ENCODE measurements around the gene ADGRV1. TPM values are rescaled to one million over a fixed set of nuclear protein-coding genes. Genes with fewer than 3 reads are reported as not detected.

The ADGRV1 gene
- total RNA-seq, 1 donor from 2014 or later, result 0.69 TPM

- TF ChIP-seq CTCF (conservative IDR thresholded peaks at IDR 0.05; ENCODE audit: low read depth, low read length), result no peak
- DNase-seq (ENCODE audit: low read depth), result no peak
- H3K4me3 ChIP-seq (ENCODE audit: low read depth, low read length), result no peak overlapping the region
Observed at GRCh38 chr5:91121347-91121993, 562.9 kb downstream of the ADGRV1 start.

- no peak overlapping the region for H3K4me3 ChIP-seq (ENCODE audit: low read depth, low read length)
- DNase-seq (ENCODE audit: low read depth), result no peak
- no peak for TF ChIP-seq CTCF (conservative IDR thresholded peaks at IDR 0.05; ENCODE audit: low read depth, low read length)
Observed at GRCh38 chr5:91122651-91123050, 564.1 kb downstream of the ADGRV1 start.

- no peak for TF ChIP-seq CTCF (conservative IDR thresholded peaks at IDR 0.05; ENCODE audit: low read depth, low read length)
- DNase-seq (ENCODE audit: low read depth), result no peak
- no peak overlapping the region for H3K4me3 ChIP-seq (ENCODE audit: low read depth, low read length)
Observed at GRCh38 chr5:91123291-91123690, 564.7 kb downstream of the ADGRV1 start.

DNA sequence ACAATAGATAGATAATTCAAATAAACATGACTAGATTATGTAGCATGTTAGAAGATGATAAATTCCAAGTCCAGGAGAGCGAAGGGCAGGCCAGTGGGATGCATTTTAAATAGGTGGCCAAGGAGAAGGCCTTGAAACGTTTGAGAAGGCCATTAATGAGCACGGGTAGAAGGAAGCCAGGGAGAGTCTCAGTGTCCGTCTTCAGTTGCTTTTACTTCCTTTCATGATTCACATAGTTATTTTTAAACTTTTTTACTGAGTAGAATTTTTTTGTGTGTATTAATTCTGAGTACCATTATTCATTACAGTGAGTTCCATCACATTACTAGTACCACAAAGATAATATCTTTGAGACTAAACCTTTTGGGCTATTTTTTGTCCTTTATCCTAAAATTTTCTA, 565.3 kb downstream of the ADGRV1 start:
- DNase-seq (ENCODE audit: low read depth), result no peak
- no peak overlapping the region for H3K4me3 ChIP-seq (ENCODE audit: low read depth, low read length)
- no peak for TF ChIP-seq CTCF (conservative IDR thresholded peaks at IDR 0.05; ENCODE audit: low read depth, low read length)

DNA sequence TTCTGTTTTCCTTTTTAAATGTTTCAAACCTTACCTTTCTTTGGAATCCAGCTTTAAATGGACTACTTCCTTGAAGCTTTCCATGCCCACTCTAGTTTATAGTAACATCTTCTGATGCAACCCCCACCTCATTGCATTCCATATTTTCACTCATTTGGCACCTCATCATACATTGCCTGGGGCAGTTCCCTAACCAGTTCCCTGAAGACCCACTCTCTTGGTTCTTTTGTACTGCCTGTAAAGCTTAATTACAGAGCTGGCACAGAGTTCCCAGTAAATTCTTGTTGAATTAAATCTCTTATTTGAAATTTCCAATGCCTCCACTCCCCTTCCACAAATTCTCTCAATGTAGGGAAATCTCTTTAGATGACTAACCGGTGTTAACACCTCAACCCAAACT, 567.3 kb downstream of the ADGRV1 start:
- no peak overlapping the region for H3K4me3 ChIP-seq (ENCODE audit: low read depth, low read length)
- no peak for DNase-seq (ENCODE audit: low read depth)
- no peak for TF ChIP-seq CTCF (conservative IDR thresholded peaks at IDR 0.05; ENCODE audit: low read depth, low read length)

GRCh38 chr5:91126448-91126847, 567.9 kb downstream of the ADGRV1 start:
- DNase-seq (ENCODE audit: low read depth), result no peak
- H3K4me3 ChIP-seq (ENCODE audit: low read depth, low read length), result no peak overlapping the region
- TF ChIP-seq CTCF (conservative IDR thresholded peaks at IDR 0.05; ENCODE audit: low read depth, low read length), result no peak

GRCh38 chr5:91126888-91127287, 568.3 kb downstream of the ADGRV1 start:
- no peak for DNase-seq (ENCODE audit: low read depth)
- no peak overlapping the region for H3K4me3 ChIP-seq (ENCODE audit: low read depth, low read length)
- TF ChIP-seq CTCF (conservative IDR thresholded peaks at IDR 0.05; ENCODE audit: low read depth, low read length), result no peak
